K562 (cell line): ENCODE results near the gene KCNN3. TPM values are rescaled to one million over a fixed set of nuclear protein-coding genes. Genes with fewer than 3 reads are reported as not detected.

Source experiments
- ATAC-seq: fragments of 200-7000 bp; cut with Tn5 transposase; 3 replicates; pipeline ENCODE4 v1.9.1; 2020; ENCODE audit warnings: moderate library complexity
- BruUV-seq: library from RNA; stranded (reverse); fragments of 400-500 nt; replicated peaks from 2 replicates; lab custom pipeline; 2021; lab: Mats Ljungman, UMichigan
- CTCF ChIA-PET: fragments of 300-600 bp; formaldehyde crosslinking; extraction: SDS; loops from one replicate; lab custom pipeline; 2021; ENCODE audit warnings: low intra/inter-chr PET ratio; lab: Yijun Ruan, JAX
- POLR2A ChIA-PET: fragments of 300-600, 350-650 bp; sonication (Branson Sonifier 250); formaldehyde crosslinking; extraction: SDS; loops from one replicate; lab custom pipeline; 2021; ENCODE audit warnings: antibody characterized with exemption, inconsistent platforms; lab: Yijun Ruan, JAX
- DNase-seq, 4 experiments: peaks; one replicate each; pipeline versions ENCODE4 v3.0.0 to v3.0.0-alpha.2; 2011 to 2018; ENCODE audit warnings: low spot score in 3 of 4, mixed read lengths in 3 of 4; ENCODE audit errors: extremely low read depth in 1 of 4
- FAIRE-seq: peaks from 2 replicates; lab custom pipeline; 2011; peaks lifted over from hg19 to GRCh38; lab: Jason Lieb, UNC
- H2AFZ ChIP-seq: 2 replicates; pipeline ENCODE4 v1.6.0; 2011; ENCODE audit warnings: low read depth, low read length, control low read depth, inconsistent platforms
- H3K27ac ChIP-seq: fragments of 200-600 bp; 3 replicates; pipeline ENCODE4 v1.8.0; 2011; ENCODE audit warnings: low read depth, mild to moderate bottlenecking, control low read depth, inconsistent platforms, low read length, moderate library complexity, mixed read lengths; ENCODE audit errors: extremely low read depth
- H3K27me3 ChIP-seq, 2 experiments: fragments of 300-600 bp in 1 of 2; 2 replicates in 1 of 2; 3 replicates in 1 of 2; pipeline versions ENCODE4 v1.6.0 to v1.8.0; 2011; ENCODE audit warnings: inconsistent platforms in 2 of 2, low read length in 2 of 2, mild to moderate bottlenecking in 1 of 2, mixed read lengths in 1 of 2, moderate library complexity in 1 of 2; ENCODE audit not compliant: control insufficient read depth in 2 of 2, insufficient read depth in 2 of 2
- H3K36me3 ChIP-seq: fragments of 300-600 bp; 3 replicates; pipeline ENCODE4 v1.8.0; 2011; ENCODE audit warnings: mild to moderate bottlenecking, low read length, inconsistent platforms; ENCODE audit not compliant: control insufficient read depth, insufficient read depth
- H3K4me1 ChIP-seq, 2 experiments: fragments of 200-600 bp in 1 of 2; replicated peaks in 1 of 2; 2 replicates in 1 of 2; 3 replicates in 1 of 2; pipeline versions ENCODE4 v1.5.1 to v1.8.0; 2011; ENCODE audit warnings: inconsistent platforms in 2 of 2, low read length in 2 of 2, mild to moderate bottlenecking in 1 of 2, mixed read lengths in 1 of 2, moderate library complexity in 1 of 2; ENCODE audit not compliant: control insufficient read depth in 2 of 2, insufficient read depth in 2 of 2
- H3K4me2 ChIP-seq: 2 replicates; pipeline ENCODE4 v1.6.1; 2011; ENCODE audit warnings: low read length, control low read depth, inconsistent platforms, mixed read lengths; ENCODE audit not compliant: insufficient read depth
- H3K4me3 ChIP-seq: fragments of 200-600 bp; sonication (generic), shearing (Covaris generic); 2 replicates; pipeline ENCODE4 v1.5.1; 2016; ENCODE audit warnings: control low read depth, inconsistent platforms
- H3K79me2 ChIP-seq: fragments of 200-600 bp; 3 replicates; pipeline ENCODE4 v1.8.0; 2011; ENCODE audit warnings: low read length, inconsistent platforms; ENCODE audit not compliant: control insufficient read depth, insufficient read depth
- H3K9ac ChIP-seq, 2 experiments: 2 replicates each; pipeline versions ENCODE4 v1.6.0 to v1.6.1; 2011; ENCODE audit warnings: low read depth in 2 of 2, low read length in 2 of 2, control low read depth in 1 of 2, inconsistent platforms in 1 of 2, mild to moderate bottlenecking in 1 of 2, mixed read lengths in 1 of 2; ENCODE audit not compliant: insufficient read depth in 1 of 2
- H3K9me1 ChIP-seq: one replicate; pipeline ENCODE4 v1.6.0; 2011; ENCODE audit warnings: inconsistent platforms, mild to moderate bottlenecking, low read length, moderate library complexity; ENCODE audit not compliant: control insufficient read depth, insufficient read depth
- H3K9me3 ChIP-seq: replicated peaks from 2 replicates; pipeline ENCODE4 v1.5.1; 2011; ENCODE audit warnings: low read depth, low read length, inconsistent platforms; ENCODE audit not compliant: control insufficient read depth, insufficient read depth
- H4K20me1 ChIP-seq: replicated peaks from 2 replicates; pipeline ENCODE4 v1.6.1; 2011; ENCODE audit warnings: low read length, inconsistent platforms, mixed read lengths; ENCODE audit not compliant: control insufficient read depth, insufficient read depth
- ARID1B ChIP-seq: fragments of 450-650 bp; IDR thresholded peaks from 2 replicates; pipeline ENCODE4 v1.6.1; 2016; ENCODE audit warnings: antibody characterized with exemption, mild to moderate bottlenecking, inconsistent platforms
- ELF4 ChIP-seq: fragments of 450-650 bp; formaldehyde crosslinking; IDR thresholded peaks from 2 replicates; pipeline ENCODE4 v1.4.0; 2022; ENCODE audit warnings: missing genetic modification characterization
- FOXJ2 ChIP-seq: fragments of 200-800 bp; sonication (Bioruptor generic); IDR thresholded peaks from 2 replicates; pipeline ENCODE4 v1.6.1; 2016; ENCODE audit warnings: missing genetic modification characterization, missing compliant biosample characterization
- HDAC1 ChIP-seq, 2 experiments: fragments of 450-650 bp; IDR thresholded peaks; 2 replicates each; pipeline ENCODE4 v1.6.1; 2016 to 2017; ENCODE audit warnings: inconsistent platforms in 1 of 2, mild to moderate bottlenecking in 1 of 2, moderate library complexity in 1 of 2
- JUND ChIP-seq, 2 experiments: IDR thresholded peaks; 2 replicates in 1 of 2; 3 replicates in 1 of 2; pipeline ENCODE4 v1.6.1; 2011; ENCODE audit warnings: borderline replicate concordance in 2 of 2, low read depth in 2 of 2, low read length in 2 of 2, improper control_type of control experiment in 1 of 2, missing biosample characterization in 1 of 2, missing genetic modification characterization in 1 of 2, missing genetic modification reagents in 1 of 2
- KDM1A ChIP-seq, 2 experiments: fragments of 450-650 bp; IDR thresholded peaks; 2 replicates each; pipeline ENCODE4 v1.6.1; 2016; ENCODE audit warnings: mild to moderate bottlenecking in 2 of 2
- MNT ChIP-seq, 2 experiments: fragments of 450-650 bp; conservative IDR thresholded peaks; 2 replicates each; pipeline ENCODE4 v1.6.1; 2017; ENCODE audit warnings: mild to moderate bottlenecking in 2 of 2, moderate library complexity in 2 of 2
- MTF1 ChIP-seq: fragments of 250-450 bp; sonication (Bioruptor Pico); IDR thresholded peaks from 2 replicates; pipeline ENCODE4 v1.9.0; 2021; ENCODE audit warnings: moderate library complexity, mild to moderate bottlenecking, inconsistent platforms, borderline replicate concordance
- NR4A1 ChIP-seq, 2 experiments: fragments of 250-450 bp in 1 of 2; fragments of 450-650 bp in 1 of 2; sonication (Bioruptor Pico) in 1 of 2; IDR thresholded peaks; 2 replicates each; pipeline versions ENCODE4 v1.4.0 to v1.6.1; 2016 to 2020; ENCODE audit warnings: mild to moderate bottlenecking in 2 of 2, missing compliant biosample characterization in 1 of 2, missing genetic modification characterization in 1 of 2, moderate library complexity in 1 of 2
- TCF3 ChIP-seq: sonication (generic); formaldehyde crosslinking; IDR thresholded peaks from 2 replicates; pipeline ENCODE4 v1.4.0; 2020; ENCODE audit warnings: mild to moderate bottlenecking, missing genetic modification reagents
- TEAD4 ChIP-seq, 2 experiments: sonication (generic) in 1 of 2; formaldehyde crosslinking in 1 of 2; IDR thresholded peaks; 2 replicates each; pipeline versions ENCODE4 v1.6.1 to v1.8.0; 2012 to 2022; ENCODE audit warnings: borderline replicate concordance in 1 of 2, inconsistent platforms in 1 of 2, low read length in 1 of 2, mild to moderate bottlenecking in 1 of 2, missing genetic modification reagents in 1 of 2
- XRCC3 ChIP-seq: fragments of 450-650 bp; IDR thresholded peaks from 2 replicates; pipeline ENCODE4 v1.6.1; 2017; ENCODE audit warnings: mild to moderate bottlenecking, moderate library complexity
- ZBTB43 ChIP-seq: sonication (generic); formaldehyde crosslinking; IDR thresholded peaks from 2 replicates; pipeline ENCODE4 v1.8.0; 2023; ENCODE audit warnings: mild to moderate bottlenecking, missing genetic modification reagents
- ZNF512 ChIP-seq: IDR thresholded peaks from 2 replicates; pipeline ENCODE4 v1.6.1; 2016; ENCODE audit warnings: missing genetic modification characterization, missing compliant biosample characterization
- WGBS: fragments of 100-300 bp; shearing (Covaris generic); methylation state at CpG from one replicate; pipeline ENCODE4 v1.1.6; 2016; ENCODE audit warnings: low coverage, mixed read lengths; ENCODE audit not compliant: insufficient coverage; ENCODE audit errors: missing lambda C conversion rate; 5-methylcytosine and 5-hydroxymethylcytosine counted together
- in situ Hi-C: fragments of 300-500 bp; cut with MboI; formaldehyde crosslinking; loops from 4 replicates; pipeline ENCODE4 v1.15.0; 2018; ENCODE audit warnings: inconsistent platforms, mixed read lengths
- intact Hi-C: fragments of 100-400 bp; cut with micrococcal nuclease; formaldehyde crosslinking; loops from 2 replicates; pipeline ENCODE4 v1.14.2; 2022
- polyA plus RNA-seq, 8 experiments: library from polyadenylated mRNA; depleted of rRNA in 4 of 8; stranded (reverse) in 5 of 8; unstranded in 3 of 8; fragments of >200 nt; fragmentation: Nextera tagmentation in 2 of 8; fragmentation: Illumina TruSeq in 1 of 8; extraction: Ambion mirVana in 2 of 8; extraction: Trizol in 1 of 8; gene quantifications; 2 replicates each; pipeline versions ENCODE4 v1.2.1 to v1.2.3, GENCODE V29; 2011 to 2014; ENCODE audit warnings: inconsistent platforms in 1 of 8, missing spikeins in 1 of 8
- total RNA-seq, 7 experiments: library from RNA; depleted of rRNA in 6 of 7; stranded (reverse); fragments of >200 nt in 6 of 7; fragmentation: Illumina TruSeq in 2 of 7; extraction: Trizol in 2 of 7; gene quantifications; 2 replicates each; pipeline versions ENCODE4 v1.2.1 to v1.2.3, GENCODE V29; 2011 to 2021; ENCODE audit warnings: low replicate concordance in 1 of 7

Gene KCNN3
- total and polyA plus RNA-seq, 9 of the 15 experiments (the other 6 are each of a cell fraction or from before 2014, with no cell fraction given), result 0.02 to 0.03 TPM; not detected in 7

- TF ChIP-seq TEAD4 (IDR thresholded peaks at IDR 0.05; ENCODE audit: low read length), result peak; percentile 61
- no peak for TF ChIP-seq TEAD4 (CRISPR knock-in tag; IDR thresholded peaks at IDR 0.05; ENCODE audit: borderline replicate concordance)
- 0 out of 4 replicates have a peak, but pooled peaks of 1 of the 2 experiments have one; percentile 28 for TF ChIP-seq MNT (conservative IDR thresholded peaks at IDR 0.05)
- TF ChIP-seq TCF3 (CRISPR knock-in tag), result peak; percentile 59
- TF ChIP-seq JUND (IDR thresholded peaks at IDR 0.05; ENCODE audit: borderline replicate concordance, low read depth, low read length), result no peak
- peak; percentile 48; the same call in 1 of the 3 replicates for TF ChIP-seq JUND (tag; IDR thresholded peaks at IDR 0.05; ENCODE audit: borderline replicate concordance, low read depth, low read length)
- 0 out of 4 replicates have a peak, but pooled peaks of 1 of the 2 experiments have one; percentile 12 for TF ChIP-seq KDM1A (IDR thresholded peaks at IDR 0.05)
- peak; percentile 67 for TF ChIP-seq ARID1B
- peak; percentile 29; the same call in 1 of the 2 replicates for TF ChIP-seq FOXJ2 (tag)
Observed at GRCh38 chr1:154716011-154716410, 154.1 kb downstream of the KCNN3 start (continued).

- H3K27ac ChIP-seq, result no peak overlapping the region
- intact Hi-C loops, result no loop called here
- 8% methylated on average over 5 of the region's 5 CpGs for WGBS
- BruUV-seq, result no TSS peak
- in situ Hi-C loops, result no loop called here
- POLR2A ChIA-PET, result interaction anchor here (0.7 to 1.0 kb wide), 3 partner anchors 8 to 777 kb away, joined by 3 to 4 read pairs (median 3); no protein-coding TSS in a partner anchor
- TF ChIP-seq MTF1 (no peak), ZBTB43 (CRISPR knock-in tag) (no peak), ZNF512 (tag) (peak; percentile 94), XRCC3 (no peak), ELF4 (CRISPR knock-in tag) (no peak), NR4A1 (CRISPR knock-in tag; IDR thresholded peaks at IDR 0.05) (no peak), NR4A1 (tag; IDR thresholded peaks at IDR 0.05) (no peak), HDAC1 (IDR thresholded peaks at IDR 0.05) (no peak)
- TF ChIP-seq, all 486 proteins: peak for 1
- H3K4me3 ChIP-seq, result no peak overlapping the region
- no peaks in the 10 kb centered on the region for H3K36me3 ChIP-seq
- no peak overlapping the region for H2AFZ ChIP-seq
- H3K9me1 ChIP-seq, result peaks cover 3% of the 10 kb centered on the region
- H3K9me3 ChIP-seq, result no peaks in the 10 kb centered on the region
- 0 out of 2 replicates have a peak, but pooled peaks cover 5% of the 10 kb centered on the region for H4K20me1 ChIP-seq
- H3K4me2 ChIP-seq, result no peak overlapping the region
- H3K4me1 ChIP-seq, result peaks cover 0 to 3% of the 10 kb centered on the region in 2 experiments; a peak in 1 of 5 replicates
- ATAC-seq (no peak), FAIRE-seq (no peak), DNase-seq (no peak)
- CTCF ChIA-PET, result no interaction called here
- peaks cover 28 to 45% of the 10 kb centered on the region in 2 experiments; a peak in 4 of 5 replicates for H3K27me3 ChIP-seq
- no peaks in the 10 kb centered on the region for H3K79me2 ChIP-seq
- no peak overlapping the region for H3K9ac ChIP-seq
Observed at GRCh38 chr1:154715385-154715784, 154.7 kb downstream of the KCNN3 start.
